HG02870 (cell line): ENCODE results near the gene ATAD2B.

Experiments used
- ATAC-seq: cut with Tn5 transposase; IDR thresholded peaks from one replicate; pipeline ENCODE4 v1.9.1; 2021; ENCODE audit warnings: mild to moderate bottlenecking, moderate library complexity; ENCODE audit not compliant: unreplicated experiment

ATAD2B gene

GRCh38 chr2:23706613-23707078 is 220.3 kb downstream of the ATAD2B start:
- ATAC-seq: no peak

GRCh38 chr2:23705771-23706612 is 220.9 kb downstream of the ATAD2B start:
- ATAC-seq: no peak

- no peak for ATAC-seq
These were observed 223.1 kb downstream of the ATAD2B start for GRCh38 chr2:23703583-23704385.

GRCh38 chr2:23703037-23703582 is 223.8 kb downstream of the ATAD2B start:
- no peak for ATAC-seq

GRCh38 chr2:23700627-23701026 is 226.3 kb downstream of the ATAD2B start:
- no peak for ATAC-seq

- no peak for ATAC-seq
These were observed 227.4 kb downstream of the ATAD2B start for GRCh38 chr2:23699580-23699925.

GRCh38 chr2:23698721-23699579 is 228.0 kb downstream of the ATAD2B start:
- no peak for ATAC-seq
